Right lobe of liver (tissue), 6 donors: ENCODE results near the gene SLU7. TPM values are rescaled to one million over a fixed set of nuclear protein-coding genes. Genes with fewer than 3 reads are reported as not detected.

Experiments
- ATAC-seq, 4 donors: fragments of 200-7000 bp; cut with Tn5 transposase; one replicate each; pipeline ENCODE4 v1.9.1; 2020; ENCODE audit warnings: mild to moderate bottlenecking in 4 of 4, moderate library complexity in 4 of 4
- DNase-seq, 3 donors: peaks; one replicate each; pipeline ENCODE4 v3.0.0-alpha.2; 2020
- H3K27ac ChIP-seq, 3 donors: fragments of 200-600 bp; one replicate each; pipeline ENCODE4 v1.8.0; 2022
- H3K27me3 ChIP-seq, 2 donors: fragments of 200-600 bp; one replicate each; pipeline ENCODE4 v1.8.0; 2022
- H3K36me3 ChIP-seq, 4 donors: fragments of 200-600 bp; sonication (generic) in 1 of 4; one replicate each; pipeline versions ENCODE4 v1.5.1 to v1.8.0; 2017 to 2022; ENCODE audit warnings: control low read depth in 1 of 4
- H3K4me1 ChIP-seq, 4 donors: fragments of 200-600 bp; sonication (generic) in 1 of 4; one replicate each; pipeline versions ENCODE4 v1.5.1 to v1.8.0; 2017 to 2022; ENCODE audit warnings: control low read depth in 1 of 4
- H3K4me3 ChIP-seq, 3 donors: fragments of 200-600 bp; one replicate each; pipeline ENCODE4 v1.8.0; 2022
- H3K9me3 ChIP-seq, 4 donors: fragments of 200-600 bp; sonication (generic) in 1 of 4; one replicate each; pipeline versions ENCODE4 v1.5.1 to v1.8.0; 2017 to 2022; ENCODE audit warnings: control low read depth in 1 of 4
- POLR2A ChIP-seq: fragments of 450-650 bp; IDR thresholded peaks from one replicate; pipeline ENCODE4 v1.6.1; 2017; ENCODE audit warnings: antibody characterized with exemption, mild to moderate bottlenecking
- WGBS: methylation state at CpG from one replicate; pipeline ENCODE4 v1.1.6; 2018; ENCODE audit warnings: low coverage, low lambda C conversion rate; ENCODE audit not compliant: insufficient coverage; ENCODE audit errors: missing lambda C conversion rate; 5-methylcytosine and 5-hydroxymethylcytosine counted together
- intact Hi-C, 2 donors: fragments of 100-400 bp; cut with DNase I; formaldehyde crosslinking; loops; one replicate each; pipeline versions ENCODE4 v1.11.2 to v1.14.1; 2022
- long read RNA-seq: library from polyadenylated mRNA; unstranded; transcript quantifications from one replicate; pipeline ENCODE4 v2.0.0, GENCODE V29; 2019
- total RNA-seq, 6 experiments: library from RNA; depleted of rRNA in 2 of 6; stranded (reverse); fragments of >200 nt in 2 of 6; fragmentation: NEBNext Ultra II Directional in 3 of 6; extraction: Animal tissue kit (Norgen Biotek cat#: 25700) in 3 of 6; gene quantifications; one replicate each; pipeline versions ENCODE4 v1.1.0 to v1.2.4, GENCODE V29; 2016 to 2023
- TF ChIP-seq, protein P1 (sequence below), 4 donors: fragments of 200-600 bp in 3 of 4; fragments of 450-650 bp in 1 of 4; IDR thresholded peaks; one replicate each; pipeline versions ENCODE4 v1.5.1 to v1.8.0; 2016 to 2022; ENCODE audit warnings: antibody characterized with exemption in 4 of 4, mild to moderate bottlenecking in 2 of 4
- donor health status: DM: no; HTN: yes; CAD: no.
- donor health status: DM: no; HTN: no; CAD: no.
- donor health status: DM: no; HTN: no; CAD: no.
- donor health status: DM: no; HTN: yes; CAD: no.
- donor health status: DM: no; HTN: yes; CAD: no.

The SLU7 gene
- 10 to 100 TPM; 11.6 to 19.4 (median 17.0) TPM for total RNA-seq
- long read RNA-seq, partial matches to known transcripts, result 2 of 5 reads
- long read RNA-seq, other reads (novel, unspliced or antisense), result 2 of 5 reads

DNA sequence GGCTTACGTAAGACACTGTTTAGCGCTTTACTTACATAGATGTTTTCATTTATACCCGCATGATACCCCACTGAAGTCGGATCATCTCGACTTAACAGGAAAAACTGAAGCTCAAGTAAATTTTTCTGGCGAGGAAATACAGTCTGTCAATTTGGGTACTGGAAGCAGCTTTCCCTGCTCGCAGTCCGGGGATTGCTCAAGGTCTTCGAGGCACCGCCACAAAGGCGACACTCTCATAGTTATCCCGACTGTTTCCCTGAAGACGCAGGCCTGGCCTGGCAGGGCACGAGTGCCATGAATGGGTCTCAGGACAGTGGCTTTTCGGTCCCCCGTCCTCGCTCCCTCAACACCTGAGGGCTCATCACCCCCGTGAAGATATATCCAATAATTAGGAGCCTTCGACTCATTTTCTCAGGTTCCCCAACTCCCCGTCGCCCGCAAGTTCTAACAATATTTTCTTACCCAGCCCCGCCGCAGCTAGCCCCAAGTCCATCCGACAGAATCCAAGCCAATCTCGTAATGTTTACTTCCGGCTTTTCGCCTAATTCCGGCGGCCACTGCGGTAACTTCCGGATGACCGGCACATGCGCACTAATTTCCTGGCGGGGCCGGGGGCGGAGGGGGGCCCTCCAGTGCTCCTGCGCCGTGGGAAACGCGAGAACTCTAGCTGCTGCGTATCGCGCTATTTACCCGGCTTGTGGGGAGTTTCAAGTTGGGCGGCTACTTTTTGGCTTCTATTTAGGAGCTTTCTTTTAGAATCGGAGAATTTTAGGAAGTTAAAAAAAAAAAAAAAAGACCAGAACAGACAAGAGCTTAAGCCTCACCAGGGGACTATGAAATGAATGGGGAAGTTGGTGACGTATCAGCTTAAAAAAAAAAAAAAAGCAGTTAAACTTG is at the start of gene SLU7:
SLU7 (minus strand) TSS at position 521 of the 897 bp plus-strand sequence. CDS start 3,787 bp downstream, outside the sequence.
- under 1% methylated on average over 48 of the region's 48 CpGs for WGBS
- H3K36me3 ChIP-seq, result peaks cover 0 to 14% (median 5%) of the 10 kb centered on the region in 4 donors
- peak; percentile 65 for TF ChIP-seq POLR2A
- TF ChIP-seq, protein P1, sequence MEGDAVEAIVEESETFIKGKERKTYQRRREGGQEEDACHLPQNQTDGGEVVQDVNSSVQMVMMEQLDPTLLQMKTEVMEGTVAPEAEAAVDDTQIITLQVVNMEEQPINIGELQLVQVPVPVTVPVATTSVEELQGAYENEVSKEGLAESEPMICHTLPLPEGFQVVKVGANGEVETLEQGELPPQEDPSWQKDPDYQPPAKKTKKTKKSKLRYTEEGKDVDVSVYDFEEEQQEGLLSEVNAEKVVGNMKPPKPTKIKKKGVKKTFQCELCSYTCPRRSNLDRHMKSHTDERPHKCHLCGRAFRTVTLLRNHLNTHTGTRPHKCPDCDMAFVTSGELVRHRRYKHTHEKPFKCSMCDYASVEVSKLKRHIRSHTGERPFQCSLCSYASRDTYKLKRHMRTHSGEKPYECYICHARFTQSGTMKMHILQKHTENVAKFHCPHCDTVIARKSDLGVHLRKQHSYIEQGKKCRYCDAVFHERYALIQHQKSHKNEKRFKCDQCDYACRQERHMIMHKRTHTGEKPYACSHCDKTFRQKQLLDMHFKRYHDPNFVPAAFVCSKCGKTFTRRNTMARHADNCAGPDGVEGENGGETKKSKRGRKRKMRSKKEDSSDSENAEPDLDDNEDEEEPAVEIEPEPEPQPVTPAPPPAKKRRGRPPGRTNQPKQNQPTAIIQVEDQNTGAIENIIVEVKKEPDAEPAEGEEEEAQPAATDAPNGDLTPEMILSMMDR (IDR thresholded peaks at IDR 0.05), result no peak
- peaks cover 0 to 15% (median 4%) of the 10 kb centered on the region in 4 donors for H3K4me1 ChIP-seq
- intact Hi-C loops, result no loop called here
- no peaks in the 10 kb centered on the region for H3K9me3 ChIP-seq
- DNase-seq (peak; percentile 92 to 94 (median 93)), ATAC-seq (peak; percentile 89 to 95 (median 91))
- H3K4me3 ChIP-seq, result peak within 1 kb of the TSS; percentile 68 to 84 (median 81)
- peak within 1 kb of the TSS; percentile 86 to 90 (median 88) for H3K27ac ChIP-seq
- no peaks in the 10 kb centered on the region for H3K27me3 ChIP-seq

DNA sequence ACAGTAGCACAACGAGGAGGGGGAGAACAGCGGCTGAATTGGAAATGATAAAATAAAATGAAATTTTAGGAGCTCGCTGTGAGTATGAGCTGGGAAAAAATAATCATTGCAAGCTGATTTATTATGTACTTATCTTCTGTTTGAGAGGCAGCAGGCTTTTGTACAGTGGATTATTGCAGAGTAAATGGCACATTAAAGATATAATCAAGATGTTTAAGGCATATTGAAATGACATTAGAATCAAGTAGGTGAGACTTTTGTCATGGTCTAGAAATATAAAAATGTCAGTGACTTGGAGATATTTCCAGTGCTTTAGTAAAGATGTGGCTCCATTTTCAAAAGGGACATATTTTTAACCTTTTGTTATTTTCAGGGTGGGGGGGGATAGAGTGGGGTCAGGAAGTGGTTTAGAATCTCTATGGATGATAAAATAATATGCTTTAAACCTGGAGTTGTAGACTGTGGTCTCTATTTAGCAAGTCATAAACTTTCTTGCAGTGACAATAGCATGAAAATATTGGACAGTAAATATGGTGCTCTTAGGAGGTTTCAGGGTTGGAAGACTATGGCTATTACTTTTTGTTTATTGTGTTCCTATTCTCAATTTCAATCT is 49.6 kb upstream of the SLU7 start:
- TF ChIP-seq, protein P1 (IDR thresholded peaks at IDR 0.05), result no peak
- no peak for TF ChIP-seq POLR2A
- H3K9me3 ChIP-seq, result no peaks in the 10 kb centered on the region
- WGBS, result 49% methylated on average over 3 of the region's 3 CpGs
- no peaks in the 10 kb centered on the region for H3K36me3 ChIP-seq
- H3K27me3 ChIP-seq, result no peaks in the 10 kb centered on the region
- H3K4me1 ChIP-seq, result peaks cover 0 to 17% (median 7%) of the 10 kb centered on the region in 4 donors
- ATAC-seq (no peak), DNase-seq (no peak)
- intact Hi-C loops, result no loop called here
- no peak overlapping the region for H3K27ac ChIP-seq
- H3K4me3 ChIP-seq, result peak overlapping the region in 2 of 3 donors; percentile 10 to 35

DNA sequence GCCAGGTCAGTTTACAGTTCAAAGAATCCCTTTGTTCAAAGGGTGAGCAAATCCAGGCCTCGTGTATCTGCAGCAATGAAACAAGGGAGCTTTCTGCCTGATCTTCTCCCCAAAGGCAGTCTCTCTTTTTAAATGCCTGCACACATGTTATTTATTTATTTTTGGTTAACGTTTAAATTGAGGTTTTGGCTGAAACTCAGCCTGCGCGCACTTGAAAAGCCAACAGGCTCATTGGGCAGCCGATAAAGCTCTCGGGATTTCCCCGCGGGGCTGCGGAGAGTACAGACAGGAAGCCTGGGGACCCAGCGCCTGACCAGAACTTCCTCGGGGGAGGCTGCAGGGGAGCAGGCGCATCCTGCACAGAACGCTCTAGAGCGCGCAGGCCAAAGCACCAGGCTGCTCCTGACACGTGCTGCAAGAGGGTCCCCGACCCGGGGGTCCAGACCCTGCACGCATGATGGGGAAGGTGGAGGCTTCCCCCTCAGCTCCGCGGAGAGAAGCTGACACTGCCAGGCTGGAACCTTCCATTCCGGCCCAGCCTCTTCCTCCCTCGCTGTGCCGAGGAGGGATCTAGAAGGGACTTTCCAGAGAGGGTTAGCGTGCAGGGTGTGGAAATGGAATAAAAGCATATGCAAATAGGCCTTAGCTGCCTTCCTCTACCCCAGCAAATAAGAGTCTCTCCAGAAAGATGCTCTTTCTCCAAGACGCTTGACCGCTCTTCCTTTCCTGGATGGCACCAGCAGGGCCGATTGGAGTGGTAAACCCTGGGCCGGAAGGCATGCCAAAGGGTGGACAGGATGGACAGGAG is 48.9 kb upstream of the SLU7 start:
- H3K9me3 ChIP-seq, result no peaks in the 10 kb centered on the region
- H3K4me1 ChIP-seq, result peaks cover 0 to 17% (median 7%) of the 10 kb centered on the region in 4 donors
- intact Hi-C loops, result no loop called here
- TF ChIP-seq, protein P1 (IDR thresholded peaks at IDR 0.05), result no peak
- no peak for TF ChIP-seq POLR2A
- DNase-seq, result peak; percentile 72 to 86 (median 85)
- no peaks in the 10 kb centered on the region for H3K36me3 ChIP-seq
- ATAC-seq, result peak; percentile 92 to 95 (median 93)
- H3K27ac ChIP-seq, result no peak overlapping the region
- H3K27me3 ChIP-seq, result no peaks in the 10 kb centered on the region
- H3K4me3 ChIP-seq, result peak overlapping the region in 2 of 3 donors; percentile 10 to 35
- 14% methylated on average over 20 of the region's 29 CpGs for WGBS

DNA sequence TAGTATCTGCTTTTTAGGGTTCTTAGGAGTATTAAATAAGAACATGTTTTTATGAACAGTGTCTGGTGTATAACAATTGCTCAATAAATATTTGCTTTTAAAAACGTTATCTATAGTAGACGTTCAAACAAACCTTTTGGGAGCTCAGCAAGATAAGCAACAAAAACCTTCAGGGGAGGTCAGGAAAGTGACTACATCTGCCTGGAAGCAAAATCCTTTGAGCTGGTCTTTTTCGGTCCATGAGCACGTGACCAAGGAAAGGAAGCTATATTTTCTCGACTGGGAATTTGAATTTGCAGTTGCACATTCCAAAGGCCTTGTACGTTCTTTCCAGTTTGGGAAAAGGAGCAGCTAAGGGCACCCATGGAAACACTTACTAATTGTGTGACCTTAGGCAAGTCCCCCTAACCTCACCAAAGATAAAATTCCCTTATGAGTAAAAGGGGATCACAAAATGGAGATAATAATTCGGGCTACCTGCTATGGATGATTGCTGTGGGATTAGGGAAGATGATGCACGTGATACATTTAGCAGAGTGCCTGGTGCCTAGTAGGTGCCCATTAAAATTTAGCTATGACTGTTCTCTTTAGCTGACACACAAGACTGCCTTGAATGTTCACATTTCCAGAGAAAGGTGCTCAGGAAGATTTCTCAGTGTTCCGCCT is 48.1 kb upstream of the SLU7 start:
- no peak for DNase-seq
- no peak for ATAC-seq
- Histone ChIP-seq H3K27me3 (no peaks in the 10 kb centered on the region), H3K4me1 (peaks cover 0 to 17% (median 7%) of the 10 kb centered on the region in 4 donors), H3K36me3 (no peaks in the 10 kb centered on the region), H3K9me3 (no peaks in the 10 kb centered on the region), H3K4me3 (no peak overlapping the region), H3K27ac (no peak overlapping the region)
- 8% methylated on average over 9 of the region's 9 CpGs for WGBS
- intact Hi-C loops, result no loop called here
- TF ChIP-seq POLR2A, result no peak
- TF ChIP-seq, protein P1 (IDR thresholded peaks at IDR 0.05), result no peak
